ENCODE results near the gene LRIT1. TPM values are rescaled to one million over a fixed set of nuclear protein-coding genes. Genes with fewer than 3 reads are reported as not detected.

The LRIT1 gene
- total RNA-seq, 1 donor from 2014 or later: not detected

- ChIA-PET POLR2A (no interaction called here), CTCF (interaction anchor here (1.1 to 3.8 kb wide), 2 partner anchors 54 to 142 kb away, joined by 3 to 36 read pairs; no protein-coding TSS in a partner anchor)
- H3K36me3 Mint-ChIP-seq (ENCODE audit: low read depth): no peaks in the 10 kb centered on the region
- no peak overlapping the region for H3K4me3 Mint-ChIP-seq
- DNase-seq: no peak
- H3K9me3 Mint-ChIP-seq: no peaks in the 10 kb centered on the region
- TF ChIP-seq CTCF (IDR thresholded peaks at IDR 0.05): no peak
- ATAC-seq (ENCODE audit: low read depth): no peak
- H3K27ac Mint-ChIP-seq: no peak overlapping the region
- intact Hi-C loops (cut with micrococcal nuclease): no loop called here
- peaks cover 9% of the 10 kb centered on the region for H3K27me3 Mint-ChIP-seq
- no peaks in the 10 kb centered on the region for H3K4me1 Mint-ChIP-seq
These were observed 39.0 kb downstream of the LRIT1 start for GRCh38 chr10:84202349-84202748.

- TF ChIP-seq CTCF (IDR thresholded peaks at IDR 0.05): no peak
- ATAC-seq (ENCODE audit: low read depth): no peak
- H3K9me3 Mint-ChIP-seq: no peaks in the 10 kb centered on the region
- no peak overlapping the region for H3K4me3 Mint-ChIP-seq
- no peak overlapping the region for H3K27ac Mint-ChIP-seq
- DNase-seq: no peak
- ChIA-PET POLR2A (no interaction called here), CTCF (interaction anchor here (1.1 to 3.8 kb wide), 2 partner anchors 53 to 141 kb away, joined by 3 to 36 read pairs; no protein-coding TSS in a partner anchor)
- no peaks in the 10 kb centered on the region for H3K36me3 Mint-ChIP-seq (ENCODE audit: low read depth)
- intact Hi-C loops (cut with micrococcal nuclease): no loop called here
- peaks cover 15% of the 10 kb centered on the region for H3K27me3 Mint-ChIP-seq
- H3K4me1 Mint-ChIP-seq: no peaks in the 10 kb centered on the region
These were observed 39.7 kb downstream of the LRIT1 start for GRCh38 chr10:84201682-84202081.

GRCh38 chr10:84201244-84201606 lies 40.1 kb downstream of the LRIT1 start:
- intact Hi-C loops (cut with micrococcal nuclease): no loop called here
- Mint-ChIP-seq H3K36me3 (ENCODE audit: low read depth) (no peaks in the 10 kb centered on the region), H3K27ac (no peak overlapping the region), H3K27me3 (peaks cover 20% of the 10 kb centered on the region), H3K9me3 (no peaks in the 10 kb centered on the region), H3K4me3 (no peak overlapping the region), H3K4me1 (no peaks in the 10 kb centered on the region)
- ChIA-PET POLR2A (no interaction called here), CTCF (interaction anchor here (3.8 kb wide), 1 partner anchor 53 kb away, joined by 36 read pairs; no protein-coding TSS in a partner anchor)
- no peak for TF ChIP-seq CTCF (IDR thresholded peaks at IDR 0.05)
- ATAC-seq (ENCODE audit: low read depth) (no peak), DNase-seq (no peak)

- peaks cover 24% of the 10 kb centered on the region for H3K27me3 Mint-ChIP-seq
- ChIA-PET POLR2A (no interaction called here), CTCF (interaction anchor here (3.8 kb wide), 1 partner anchor 52 kb away, joined by 36 read pairs; no protein-coding TSS in a partner anchor)
- H3K4me3 Mint-ChIP-seq: no peak overlapping the region
- H3K36me3 Mint-ChIP-seq (ENCODE audit: low read depth): no peaks in the 10 kb centered on the region
- no peak overlapping the region for H3K27ac Mint-ChIP-seq
- no peak for TF ChIP-seq CTCF (IDR thresholded peaks at IDR 0.05)
- intact Hi-C loops (cut with micrococcal nuclease): no loop called here
- ATAC-seq (ENCODE audit: low read depth) (no peak), DNase-seq (no peak)
- H3K4me1 Mint-ChIP-seq: peaks cover 2% of the 10 kb centered on the region
- no peaks in the 10 kb centered on the region for H3K9me3 Mint-ChIP-seq
These were observed 40.7 kb downstream of the LRIT1 start for GRCh38 chr10:84200537-84201243.

- POLR2A ChIA-PET: no interaction called here
These were observed 43.0 kb downstream of the LRIT1 start for GRCh38 chr10:84198206-84198915.

More at GRCh38 chr10:84198206-84198915, 43.0 kb downstream of the LRIT1 start:
- Mint-ChIP-seq H3K36me3 (ENCODE audit: low read depth) (no peaks in the 10 kb centered on the region), H3K4me1 (peaks cover 7% of the 10 kb centered on the region), H3K27ac (no peak overlapping the region), H3K9me3 (no peaks in the 10 kb centered on the region), H3K4me3 (no peak overlapping the region), H3K27me3 (peaks cover 29% of the 10 kb centered on the region)
- DNase-seq: no peak
- TF ChIP-seq CTCF (IDR thresholded peaks at IDR 0.05): no peak
- intact Hi-C loops (cut with micrococcal nuclease): no loop called here
- no peak for ATAC-seq (ENCODE audit: low read depth)
- CTCF ChIA-PET: interaction anchor here (3.6 kb wide), 1 partner anchor 51 kb away, joined by 15 read pairs; no protein-coding TSS in a partner anchor
